ENCODE data around the gene SPRR2B.
"Not testable (repeated sequence)": the region's sequence is repeated elsewhere in the genome, so short reads cannot be mapped to it uniquely, and the experiment has no call there.

SPRR2B gene

DNA sequence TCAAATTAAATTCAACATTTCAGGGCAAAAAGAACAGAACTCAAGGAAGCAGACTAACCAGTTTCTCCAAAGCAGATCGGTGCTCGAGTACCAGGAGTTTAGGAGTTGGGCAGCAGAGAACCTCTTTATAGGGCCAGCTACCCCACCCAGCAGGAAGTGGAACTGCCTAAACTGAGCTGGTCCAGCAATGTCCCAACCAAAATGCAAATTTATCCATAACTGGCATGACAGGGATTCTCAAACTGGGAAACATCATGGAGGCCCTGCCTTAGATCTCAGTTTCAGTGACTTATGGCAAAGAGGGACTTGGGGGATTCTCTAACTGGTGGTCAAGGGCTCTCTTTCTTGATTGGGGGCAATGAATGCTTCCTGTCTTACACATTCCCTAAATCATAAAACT lies at the start of gene SPRR2B:
Gene SPRR2B (minus strand): TSS at position 101 of the 400 bp plus-strand sequence. CDS start 772 bp downstream, outside the sequence.
- Histone ChIP-seq H3K9me3 (ENCODE audit: control insufficient read depth, insufficient read depth, low read length) (no peaks in the 10 kb centered on the region), H3K9ac (ENCODE audit: low read depth, low read length) (no peak within 1 kb of the TSS), H3K4me1 (ENCODE audit: control insufficient read depth, insufficient read depth, low read length) (no peaks in the 10 kb centered on the region), H3K4me3 (ENCODE audit: low read depth, low read length) (no peak within 1 kb of the TSS), H3K27me3 (ENCODE audit: control insufficient read depth, insufficient read depth, low read length) (no peaks in the 10 kb centered on the region), H3K36me3 (ENCODE audit: control insufficient read depth, insufficient read depth, low read length) (no peaks in the 10 kb centered on the region)

- H3K4me1 ChIP-seq (ENCODE audit: control insufficient read depth, insufficient read depth, low read length): peaks cover 3% of the 10 kb centered on the region
- H3K36me3 ChIP-seq (ENCODE audit: control insufficient read depth, insufficient read depth, low read length): no peaks in the 10 kb centered on the region
- H3K9me3 ChIP-seq (ENCODE audit: control insufficient read depth, insufficient read depth, low read length): no peaks in the 10 kb centered on the region
- no peak overlapping the region for H3K9ac ChIP-seq (ENCODE audit: low read depth, low read length)
- H3K4me3 ChIP-seq (ENCODE audit: low read depth, low read length): no peak overlapping the region
- no peaks in the 10 kb centered on the region for H3K27me3 ChIP-seq (ENCODE audit: control insufficient read depth, insufficient read depth, low read length)
These were observed 49.5 kb upstream of the SPRR2B start for GRCh38 chr1:153120945-153121344.

GRCh38 chr1:153119491-153119971 lies 48.1 kb upstream of the SPRR2B start:
- no peak overlapping the region for H3K9ac ChIP-seq (ENCODE audit: low read depth, low read length)
- peaks cover 3% of the 10 kb centered on the region for H3K4me1 ChIP-seq (ENCODE audit: control insufficient read depth, insufficient read depth, low read length)
- no peaks in the 10 kb centered on the region for H3K36me3 ChIP-seq (ENCODE audit: control insufficient read depth, insufficient read depth, low read length)
- H3K9me3 ChIP-seq (ENCODE audit: control insufficient read depth, insufficient read depth, low read length): no peaks in the 10 kb centered on the region
- H3K4me3 ChIP-seq (ENCODE audit: low read depth, low read length): no peak overlapping the region
- H3K27me3 ChIP-seq (ENCODE audit: control insufficient read depth, insufficient read depth, low read length): no peaks in the 10 kb centered on the region

DNA sequence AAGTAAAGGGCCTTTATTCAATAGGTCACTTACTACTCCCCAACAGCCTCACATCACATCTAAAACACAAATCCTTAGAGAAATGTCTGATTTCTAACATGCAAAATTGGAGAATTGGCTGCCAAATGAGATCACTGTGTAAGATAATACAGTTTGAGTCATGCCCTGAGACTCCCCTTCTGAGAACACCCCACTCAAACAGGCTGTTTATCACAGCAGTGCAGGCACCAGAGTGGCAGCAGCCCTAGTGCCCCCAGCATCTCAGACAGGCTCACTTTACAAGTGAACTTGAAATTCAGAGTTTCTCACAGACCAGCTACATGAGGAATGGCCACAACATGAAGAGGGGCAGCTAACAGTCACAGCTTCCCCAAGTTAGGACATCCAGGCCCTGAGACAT lies 43.9 kb upstream of the SPRR2B start:
- H3K36me3 ChIP-seq (ENCODE audit: control insufficient read depth, insufficient read depth, low read length): not testable (repeated sequence)

GRCh38 chr1:153113416-153113815 lies 42.0 kb upstream of the SPRR2B start, which contains the start of gene SPRR2F:
SPRR2F (minus strand) TSS chr1:153113516; CDS start chr1:153112733, 783 bp downstream.
- H3K4me1 ChIP-seq (ENCODE audit: control insufficient read depth, insufficient read depth, low read length): no peaks in the 10 kb centered on the region
- no peaks in the 10 kb centered on the region for H3K9me3 ChIP-seq (ENCODE audit: control insufficient read depth, insufficient read depth, low read length)
- no peak within 1 kb of the TSS for H3K4me3 ChIP-seq (ENCODE audit: low read depth, low read length)
- H3K36me3 ChIP-seq (ENCODE audit: control insufficient read depth, insufficient read depth, low read length): no peaks in the 10 kb centered on the region
- no peaks in the 10 kb centered on the region for H3K27me3 ChIP-seq (ENCODE audit: control insufficient read depth, insufficient read depth, low read length)
- H3K9ac ChIP-seq (ENCODE audit: low read depth, low read length): no peak within 1 kb of the TSS

More for the DNA sequence above, 43.9 kb upstream of the SPRR2B start:
- not testable (repeated sequence) for H3K27me3 ChIP-seq (ENCODE audit: control insufficient read depth, insufficient read depth, low read length); H3K9ac ChIP-seq (ENCODE audit: low read depth, low read length); H3K4me3 ChIP-seq (ENCODE audit: low read depth, low read length); H3K9me3 ChIP-seq (ENCODE audit: control insufficient read depth, insufficient read depth, low read length); H3K4me1 ChIP-seq (ENCODE audit: control insufficient read depth, insufficient read depth, low read length)

DNA sequence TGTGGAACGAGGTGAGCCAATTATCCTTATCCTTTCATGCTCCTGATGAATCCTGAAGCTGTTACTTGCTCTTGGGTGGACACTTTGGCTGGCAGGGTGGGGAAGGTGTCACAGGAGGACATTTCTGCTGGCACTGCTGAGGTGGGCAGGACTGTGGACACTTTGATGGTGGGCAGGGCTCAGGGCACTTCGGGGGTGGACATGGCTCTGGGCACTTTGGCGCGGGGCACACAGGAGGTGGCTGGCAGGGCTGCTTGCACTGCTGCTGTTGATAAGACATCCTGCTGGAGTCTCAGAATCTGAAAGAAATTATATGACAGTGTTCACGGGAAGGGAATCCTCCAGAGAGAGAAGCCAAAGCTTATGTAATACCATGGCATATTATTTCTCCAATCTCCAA lies 41.0 kb upstream of the SPRR2B start:
- not testable (repeated sequence) for H3K4me1 ChIP-seq (ENCODE audit: control insufficient read depth, insufficient read depth, low read length); H3K9me3 ChIP-seq (ENCODE audit: control insufficient read depth, insufficient read depth, low read length); H3K27me3 ChIP-seq (ENCODE audit: control insufficient read depth, insufficient read depth, low read length); H3K36me3 ChIP-seq (ENCODE audit: control insufficient read depth, insufficient read depth, low read length); H3K9ac ChIP-seq (ENCODE audit: low read depth, low read length); H3K4me3 ChIP-seq (ENCODE audit: low read depth, low read length)

DNA sequence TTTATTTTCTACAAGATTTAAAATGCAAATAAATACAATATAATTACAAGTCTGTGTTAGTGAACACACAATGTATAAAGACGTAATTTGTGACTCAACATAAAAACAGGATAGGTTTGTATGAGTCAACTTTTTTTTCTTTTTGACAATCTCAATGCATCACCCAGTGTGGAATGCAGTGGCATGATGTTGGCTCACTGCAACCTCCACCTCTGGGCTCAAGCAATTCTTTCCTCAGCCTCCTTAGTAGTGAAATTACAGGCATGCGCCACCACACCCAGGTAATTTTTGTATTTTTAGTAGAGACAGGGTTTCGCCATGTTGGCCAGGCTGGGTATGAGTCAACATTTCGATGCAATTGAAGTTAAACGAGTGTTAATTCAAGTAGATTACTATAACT lies 28.8 kb upstream of the SPRR2B start:
- no peaks in the 10 kb centered on the region for H3K36me3 ChIP-seq (ENCODE audit: control insufficient read depth, insufficient read depth, low read length)
- H3K4me1 ChIP-seq (ENCODE audit: control insufficient read depth, insufficient read depth, low read length): no peaks in the 10 kb centered on the region
- H3K9me3 ChIP-seq (ENCODE audit: control insufficient read depth, insufficient read depth, low read length): no peaks in the 10 kb centered on the region
- no peak overlapping the region for H3K9ac ChIP-seq (ENCODE audit: low read depth, low read length)
- no peak overlapping the region for H3K4me3 ChIP-seq (ENCODE audit: low read depth, low read length)
- H3K27me3 ChIP-seq (ENCODE audit: control insufficient read depth, insufficient read depth, low read length): no peaks in the 10 kb centered on the region

DNA sequence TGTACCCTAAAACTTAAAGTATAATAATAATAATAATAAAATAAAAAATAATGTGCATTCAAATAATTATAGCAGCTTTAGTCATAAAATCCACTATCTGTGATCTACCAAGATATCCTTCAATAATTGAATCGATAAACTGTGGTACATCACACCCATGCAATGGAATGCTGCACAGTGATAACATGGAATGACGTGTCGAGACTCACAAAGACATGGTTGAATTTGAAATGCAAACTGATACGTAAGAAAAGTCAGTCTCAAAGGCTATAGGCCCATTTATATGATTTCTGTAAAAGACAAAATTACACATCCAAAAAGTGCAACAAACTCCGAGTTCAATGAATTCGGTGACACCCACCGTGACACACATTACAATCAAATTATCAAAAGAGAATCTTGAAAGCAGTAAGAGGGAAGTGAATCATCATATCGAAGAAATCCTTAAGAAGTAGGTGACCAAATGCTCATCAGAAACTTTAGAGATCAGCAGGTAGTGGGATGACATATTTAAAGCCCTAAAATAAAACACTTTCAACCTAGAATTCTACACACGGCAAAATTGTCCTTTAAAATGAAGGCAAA lies 28.1 kb upstream of the SPRR2B start:
- H3K4me1 ChIP-seq (ENCODE audit: control insufficient read depth, insufficient read depth, low read length): no peaks in the 10 kb centered on the region
- H3K4me3 ChIP-seq (ENCODE audit: low read depth, low read length): no peak overlapping the region
- H3K27me3 ChIP-seq (ENCODE audit: control insufficient read depth, insufficient read depth, low read length): no peaks in the 10 kb centered on the region
- no peaks in the 10 kb centered on the region for H3K36me3 ChIP-seq (ENCODE audit: control insufficient read depth, insufficient read depth, low read length)
- no peaks in the 10 kb centered on the region for H3K9me3 ChIP-seq (ENCODE audit: control insufficient read depth, insufficient read depth, low read length)
- no peak overlapping the region for H3K9ac ChIP-seq (ENCODE audit: low read depth, low read length)

DNA sequence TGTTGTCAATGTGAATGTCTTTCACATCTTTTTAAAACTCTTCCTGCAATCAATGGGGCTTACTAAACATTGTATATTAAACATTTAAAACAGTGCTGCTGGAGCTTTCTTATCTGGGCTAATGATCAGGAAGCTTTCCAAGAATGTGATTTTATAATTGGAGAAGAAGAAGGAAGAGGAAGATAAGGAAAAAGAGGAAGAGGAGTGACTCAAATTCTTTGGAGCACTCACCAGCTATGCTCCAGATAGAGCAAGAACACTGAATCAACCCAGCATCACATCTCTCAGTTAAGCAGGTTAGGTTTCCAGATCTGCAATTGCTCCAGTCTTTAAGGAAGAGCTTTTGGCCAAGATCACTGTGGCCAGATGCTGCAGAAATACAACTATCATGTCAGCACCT lies 24.4 kb upstream of the SPRR2B start:
- Histone ChIP-seq H3K4me1 (ENCODE audit: control insufficient read depth, insufficient read depth, low read length) (no peaks in the 10 kb centered on the region), H3K4me3 (ENCODE audit: low read depth, low read length) (no peak overlapping the region), H3K9me3 (ENCODE audit: control insufficient read depth, insufficient read depth, low read length) (no peaks in the 10 kb centered on the region), H3K36me3 (ENCODE audit: control insufficient read depth, insufficient read depth, low read length) (no peaks in the 10 kb centered on the region), H3K27me3 (ENCODE audit: control insufficient read depth, insufficient read depth, low read length) (no peaks in the 10 kb centered on the region), H3K9ac (ENCODE audit: low read depth, low read length) (no peak overlapping the region)

GRCh38 chr1:153094426-153094825 lies 23.0 kb upstream of the SPRR2B start, which contains the start of gene SPRR2E:
SPRR2E (minus strand) TSS chr1:153094526; CDS start chr1:153093751, 775 bp downstream.
- no peaks in the 10 kb centered on the region for H3K4me1 ChIP-seq (ENCODE audit: control insufficient read depth, insufficient read depth, low read length)
- no peaks in the 10 kb centered on the region for H3K27me3 ChIP-seq (ENCODE audit: control insufficient read depth, insufficient read depth, low read length)
- no peaks in the 10 kb centered on the region for H3K9me3 ChIP-seq (ENCODE audit: control insufficient read depth, insufficient read depth, low read length)
- no peak within 1 kb of the TSS for H3K9ac ChIP-seq (ENCODE audit: low read depth, low read length)
- H3K36me3 ChIP-seq (ENCODE audit: control insufficient read depth, insufficient read depth, low read length): no peaks in the 10 kb centered on the region
- no peak within 1 kb of the TSS for H3K4me3 ChIP-seq (ENCODE audit: low read depth, low read length)

DNA sequence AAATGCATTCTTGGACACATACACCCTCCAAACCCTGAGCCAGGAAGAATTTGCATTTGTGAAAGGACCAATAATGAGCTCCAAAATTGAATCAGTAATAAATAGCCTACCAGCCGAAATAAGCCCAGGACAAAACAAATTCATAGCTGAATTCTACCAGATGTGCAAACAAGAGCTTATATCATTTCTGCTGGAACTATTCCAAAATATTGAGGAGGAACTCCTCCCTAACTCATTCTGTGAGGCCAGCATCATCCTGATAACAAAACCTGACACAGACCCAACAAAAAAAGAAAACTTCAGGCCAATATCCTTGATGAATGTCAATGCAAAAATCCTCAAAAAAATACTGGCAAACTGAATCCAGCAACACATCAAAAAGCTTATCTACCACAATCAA lies 16.2 kb upstream of the SPRR2B start:
- Histone ChIP-seq H3K9me3 (ENCODE audit: control insufficient read depth, insufficient read depth, low read length) (no peaks in the 10 kb centered on the region), H3K4me1 (ENCODE audit: control insufficient read depth, insufficient read depth, low read length) (no peaks in the 10 kb centered on the region), H3K36me3 (ENCODE audit: control insufficient read depth, insufficient read depth, low read length) (no peaks in the 10 kb centered on the region), H3K9ac (ENCODE audit: low read depth, low read length) (no peak overlapping the region), H3K27me3 (ENCODE audit: control insufficient read depth, insufficient read depth, low read length) (no peaks in the 10 kb centered on the region), H3K4me3 (ENCODE audit: low read depth, low read length) (no peak overlapping the region)

- Histone ChIP-seq H3K9me3 (ENCODE audit: control insufficient read depth, insufficient read depth, low read length) (no peaks in the 10 kb centered on the region), H3K4me1 (ENCODE audit: control insufficient read depth, insufficient read depth, low read length) (no peaks in the 10 kb centered on the region), H3K9ac (ENCODE audit: low read depth, low read length) (no peak overlapping the region), H3K36me3 (ENCODE audit: control insufficient read depth, insufficient read depth, low read length) (no peaks in the 10 kb centered on the region), H3K4me3 (ENCODE audit: low read depth, low read length) (no peak overlapping the region), H3K27me3 (ENCODE audit: control insufficient read depth, insufficient read depth, low read length) (no peaks in the 10 kb centered on the region)
These were observed 10.3 kb upstream of the SPRR2B start for GRCh38 chr1:153081736-153082135.

Data from iPS-15b (cell line).